Measurements from ENCODE around the gene ERN1. TPM values are rescaled to one million over a fixed set of nuclear protein-coding genes. Genes with fewer than 3 reads are reported as not detected.

The ERN1 gene
- total and polyA plus RNA-seq, 2 of the 13 experiments (the other 11 are each of a cell fraction or from before 2014, with no cell fraction given), result 6.0 to 12.7 TPM

DNA sequence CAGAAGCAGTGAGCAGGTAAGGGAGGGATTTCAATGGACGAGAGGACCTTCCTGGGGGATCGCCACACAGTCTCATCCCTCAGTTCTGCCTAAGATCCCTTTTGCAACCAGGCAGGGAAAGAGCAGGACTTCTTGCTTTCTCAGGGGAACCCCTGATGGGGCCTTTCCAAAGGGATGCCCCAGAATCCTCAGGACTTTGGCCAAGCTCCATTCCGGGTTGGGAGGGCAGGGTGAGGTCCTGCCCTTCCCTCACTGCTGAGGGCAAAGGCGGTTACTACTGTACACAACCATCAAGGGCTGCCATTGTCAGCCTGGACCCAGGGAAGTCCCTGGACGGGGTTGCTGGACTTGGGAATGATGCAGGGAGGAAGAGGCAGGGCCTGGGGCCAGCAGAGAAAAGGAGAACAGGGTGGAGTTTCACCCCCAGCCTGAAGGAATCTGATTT, 122.1 kb downstream of the ERN1 start (continued):
- TF ChIP-seq, protein P1, sequence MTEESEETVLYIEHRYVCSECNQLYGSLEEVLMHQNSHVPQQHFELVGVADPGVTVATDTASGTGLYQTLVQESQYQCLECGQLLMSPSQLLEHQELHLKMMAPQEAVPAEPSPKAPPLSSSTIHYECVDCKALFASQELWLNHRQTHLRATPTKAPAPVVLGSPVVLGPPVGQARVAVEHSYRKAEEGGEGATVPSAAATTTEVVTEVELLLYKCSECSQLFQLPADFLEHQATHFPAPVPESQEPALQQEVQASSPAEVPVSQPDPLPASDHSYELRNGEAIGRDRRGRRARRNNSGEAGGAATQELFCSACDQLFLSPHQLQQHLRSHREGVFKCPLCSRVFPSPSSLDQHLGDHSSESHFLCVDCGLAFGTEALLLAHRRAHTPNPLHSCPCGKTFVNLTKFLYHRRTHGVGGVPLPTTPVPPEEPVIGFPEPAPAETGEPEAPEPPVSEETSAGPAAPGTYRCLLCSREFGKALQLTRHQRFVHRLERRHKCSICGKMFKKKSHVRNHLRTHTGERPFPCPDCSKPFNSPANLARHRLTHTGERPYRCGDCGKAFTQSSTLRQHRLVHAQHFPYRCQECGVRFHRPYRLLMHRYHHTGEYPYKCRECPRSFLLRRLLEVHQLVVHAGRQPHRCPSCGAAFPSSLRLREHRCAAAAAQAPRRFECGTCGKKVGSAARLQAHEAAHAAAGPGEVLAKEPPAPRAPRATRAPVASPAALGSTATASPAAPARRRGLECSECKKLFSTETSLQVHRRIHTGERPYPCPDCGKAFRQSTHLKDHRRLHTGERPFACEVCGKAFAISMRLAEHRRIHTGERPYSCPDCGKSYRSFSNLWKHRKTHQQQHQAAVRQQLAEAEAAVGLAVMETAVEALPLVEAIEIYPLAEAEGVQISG (CRISPR knock-in tag; IDR thresholded peaks at IDR 0.05), result no peak
- TF ChIP-seq ZNF333 (CRISPR knock-in tag; IDR thresholded peaks at IDR 0.05; ENCODE audit: borderline replicate concordance), result no peak
- 0 out of 2 replicates have a peak, but pooled peaks have one; percentile 24 for TF ChIP-seq THAP11 (CRISPR knock-in tag; IDR thresholded peaks at IDR 0.05)
- no peak for TF ChIP-seq NFE2 (CRISPR knock-in tag; IDR thresholded peaks at IDR 0.05)
- 0 out of 2 replicates have a peak, but pooled peaks have one; percentile 35 for TF ChIP-seq MTA1 (CRISPR knock-in tag; IDR thresholded peaks at IDR 0.05; ENCODE audit: borderline replicate concordance)
- TF ChIP-seq, protein P2, sequence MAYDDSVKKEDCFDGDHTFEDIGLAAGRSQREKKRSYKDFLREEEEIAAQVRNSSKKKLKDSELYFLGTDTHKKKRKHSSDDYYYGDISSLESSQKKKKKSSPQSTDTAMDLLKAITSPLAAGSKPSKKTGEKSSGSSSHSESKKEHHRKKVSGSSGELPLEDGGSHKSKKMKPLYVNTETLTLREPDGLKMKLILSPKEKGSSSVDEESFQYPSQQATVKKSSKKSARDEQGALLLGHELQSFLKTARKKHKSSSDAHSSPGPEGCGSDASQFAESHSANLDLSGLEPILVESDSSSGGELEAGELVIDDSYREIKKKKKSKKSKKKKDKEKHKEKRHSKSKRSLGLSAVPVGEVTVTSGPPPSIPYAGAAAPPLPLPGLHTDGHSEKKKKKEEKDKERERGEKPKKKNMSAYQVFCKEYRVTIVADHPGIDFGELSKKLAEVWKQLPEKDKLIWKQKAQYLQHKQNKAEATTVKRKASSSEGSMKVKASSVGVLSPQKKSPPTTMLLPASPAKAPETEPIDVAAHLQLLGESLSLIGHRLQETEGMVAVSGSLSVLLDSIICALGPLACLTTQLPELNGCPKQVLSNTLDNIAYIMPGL (CRISPR knock-in tag; IDR thresholded peaks at IDR 0.05; ENCODE audit: borderline replicate concordance in 1 of 2, low read depth in 1 of 2), result 0 out of 4 replicates have a peak, but pooled peaks of 1 of the 2 experiments have one; percentile 49
- no peak for TF ChIP-seq POLR2G (IDR thresholded peaks at IDR 0.05; ENCODE audit: low read depth, low read length)
- no peak for TF ChIP-seq MEIS1 (CRISPR knock-in tag; IDR thresholded peaks at IDR 0.05; ENCODE audit: borderline replicate concordance)
- TF ChIP-seq ZNF782 (CRISPR knock-in tag; IDR thresholded peaks at IDR 0.05; ENCODE audit: borderline replicate concordance), result no peak
- no peak for TF ChIP-seq TCF7L2 (IDR thresholded peaks at IDR 0.05; ENCODE audit: low read depth, low read length)
- TF ChIP-seq ZNF124 (CRISPR knock-in tag; IDR thresholded peaks at IDR 0.05), result no peak
- TF ChIP-seq SPEN (CRISPR knock-in tag; IDR thresholded peaks at IDR 0.05; ENCODE audit: low read depth), result no peak; the same call in 1 of the 2 replicates
- no peak for TF ChIP-seq TCF12 (IDR thresholded peaks at IDR 0.05)
- peak; percentile 30; the same call in 1 of the 2 replicates for TF ChIP-seq TCF12 (CRISPR knock-in tag; IDR thresholded peaks at IDR 0.05)
- TF ChIP-seq ZNF614 (CRISPR knock-in tag; IDR thresholded peaks at IDR 0.05; ENCODE audit: borderline replicate concordance), result no peak
- TF ChIP-seq HNRNPL (IDR thresholded peaks at IDR 0.05; ENCODE audit: low read depth, low read length), result 0 out of 2 replicates have a peak, but pooled peaks have one; percentile 68
- TF ChIP-seq, protein P3, sequence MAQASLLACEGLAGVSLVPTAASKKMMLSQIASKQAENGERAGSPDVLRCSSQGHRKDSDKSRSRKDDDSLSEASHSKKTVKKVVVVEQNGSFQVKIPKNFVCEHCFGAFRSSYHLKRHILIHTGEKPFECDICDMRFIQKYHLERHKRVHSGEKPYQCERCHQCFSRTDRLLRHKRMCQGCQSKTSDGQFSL (CRISPR knock-in tag; IDR thresholded peaks at IDR 0.05), result no peak
- TF ChIP-seq SRSF9 (IDR thresholded peaks at IDR 0.05; ENCODE audit: borderline replicate concordance, insufficient read depth, low read depth, low read length, poor library complexity, severe bottlenecking), result no peak
- TF ChIP-seq, protein P4, sequence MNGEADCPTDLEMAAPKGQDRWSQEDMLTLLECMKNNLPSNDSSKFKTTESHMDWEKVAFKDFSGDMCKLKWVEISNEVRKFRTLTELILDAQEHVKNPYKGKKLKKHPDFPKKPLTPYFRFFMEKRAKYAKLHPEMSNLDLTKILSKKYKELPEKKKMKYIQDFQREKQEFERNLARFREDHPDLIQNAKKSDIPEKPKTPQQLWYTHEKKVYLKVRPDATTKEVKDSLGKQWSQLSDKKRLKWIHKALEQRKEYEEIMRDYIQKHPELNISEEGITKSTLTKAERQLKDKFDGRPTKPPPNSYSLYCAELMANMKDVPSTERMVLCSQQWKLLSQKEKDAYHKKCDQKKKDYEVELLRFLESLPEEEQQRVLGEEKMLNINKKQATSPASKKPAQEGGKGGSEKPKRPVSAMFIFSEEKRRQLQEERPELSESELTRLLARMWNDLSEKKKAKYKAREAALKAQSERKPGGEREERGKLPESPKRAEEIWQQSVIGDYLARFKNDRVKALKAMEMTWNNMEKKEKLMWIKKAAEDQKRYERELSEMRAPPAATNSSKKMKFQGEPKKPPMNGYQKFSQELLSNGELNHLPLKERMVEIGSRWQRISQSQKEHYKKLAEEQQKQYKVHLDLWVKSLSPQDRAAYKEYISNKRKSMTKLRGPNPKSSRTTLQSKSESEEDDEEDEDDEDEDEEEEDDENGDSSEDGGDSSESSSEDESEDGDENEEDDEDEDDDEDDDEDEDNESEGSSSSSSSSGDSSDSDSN (CRISPR knock-in tag; IDR thresholded peaks at IDR 0.05), result peak; percentile 56; the same call in 1 of the 2 replicates
- no peak for TF ChIP-seq ZNF777 (CRISPR knock-in tag; IDR thresholded peaks at IDR 0.05)
- no peak for TF ChIP-seq MYC (CRISPR knock-in tag; IDR thresholded peaks at IDR 0.05; ENCODE audit: borderline replicate concordance)
- peak; percentile 26 to 60; a peak in 1 of 4 replicates for TF ChIP-seq NR2F1 (CRISPR knock-in tag; IDR thresholded peaks at IDR 0.05)
- no peak for TF ChIP-seq ZNF792 (CRISPR knock-in tag; IDR thresholded peaks at IDR 0.05)

Data from HepG2 (cell line).